Fibroblast of lung (primary cell): Measurements from ENCODE around the gene EN2. TPM values are rescaled to one million over a fixed set of nuclear protein-coding genes. Genes with fewer than 3 reads are reported as not detected.

ENCODE experiments used
- DNase-seq, 2 donors: peaks; one replicate each; pipeline versions ENCODE4 v3.0.0 to v3.0.0-alpha.2; 2010; ENCODE audit warnings: low read depth in 2 of 2
- H2AFZ ChIP-seq: 2 replicates; pipeline ENCODE4 v1.5.1; 2012; ENCODE audit warnings: low read length, control low read depth, inconsistent platforms
- H3K27ac ChIP-seq: 2 replicates; pipeline ENCODE4 v1.5.1; 2011; ENCODE audit warnings: low read length, control low read depth; ENCODE audit not compliant: insufficient read depth
- H3K27me3 ChIP-seq: 2 replicates; pipeline ENCODE4 v1.5.1; 2011; ENCODE audit warnings: mild to moderate bottlenecking, low read length; ENCODE audit not compliant: control insufficient read depth, insufficient read depth
- H3K36me3 ChIP-seq: 2 replicates; pipeline ENCODE4 v1.5.1; 2011; ENCODE audit warnings: low read length; ENCODE audit not compliant: control insufficient read depth, insufficient read depth
- H3K4me1 ChIP-seq: 2 replicates; pipeline ENCODE4 v1.5.1; 2011; ENCODE audit warnings: low read length; ENCODE audit not compliant: control insufficient read depth, insufficient read depth; ENCODE audit errors: extremely low read depth
- H3K4me2 ChIP-seq: 2 replicates; pipeline ENCODE4 v1.5.1; 2011; ENCODE audit warnings: low read length, control low read depth; ENCODE audit not compliant: insufficient read depth; ENCODE audit errors: extremely low read depth
- H3K4me3 ChIP-seq, 4 experiments: fragments of 200-600 bp in 1 of 4; sonication (generic) in 1 of 4; replicated peaks in 1 of 4; 2 replicates each; pipeline ENCODE4 v1.5.1; 2011 to 2016; ENCODE audit warnings: low read length in 4 of 4, low read depth in 3 of 4, mild to moderate bottlenecking in 3 of 4, control low read depth in 2 of 4, inconsistent platforms in 1 of 4, mixed read lengths in 1 of 4; ENCODE audit not compliant: insufficient read depth in 1 of 4; ENCODE audit errors: control extremely low read depth in 1 of 4
- H3K79me2 ChIP-seq: 2 replicates; pipeline ENCODE4 v1.5.1; 2012; ENCODE audit warnings: mild to moderate bottlenecking, low read length, inconsistent platforms; ENCODE audit not compliant: control insufficient read depth, insufficient read depth
- H3K9ac ChIP-seq: 2 replicates; pipeline ENCODE4 v1.5.1; 2011; ENCODE audit warnings: mild to moderate bottlenecking, low read length, control low read depth; ENCODE audit not compliant: insufficient read depth
- H3K9me3 ChIP-seq: 2 replicates; pipeline ENCODE4 v1.5.1; 2012; ENCODE audit warnings: low read depth, low read length; ENCODE audit not compliant: control insufficient read depth, insufficient read depth
- H4K20me1 ChIP-seq: 2 replicates; pipeline ENCODE4 v1.5.1; 2011; ENCODE audit warnings: low read length; ENCODE audit not compliant: control insufficient read depth, insufficient read depth; ENCODE audit errors: extremely low read depth
- EZH2 ChIP-seq: IDR thresholded peaks from 2 replicates; pipeline ENCODE4 v1.5.1; 2012; ENCODE audit warnings: low read length, control low read depth, mild to moderate bottlenecking; ENCODE audit errors: missing control alignments
- polyA plus RNA-seq, 2 donors: library from polyadenylated mRNA; depleted of rRNA in 1 of 2; stranded (reverse) in 1 of 2; unstranded in 1 of 2; fragments of >200 nt; gene quantifications; 2 replicates each; pipeline ENCODE4 v1.2.1, GENCODE V29; 2011 to 2012; ENCODE audit warnings: missing spikeins in 1 of 2
- total RNA-seq: library from RNA; depleted of rRNA; stranded (reverse); fragments of >200 nt; gene quantifications from 2 replicates; pipeline ENCODE4 v1.2.1, GENCODE V29; 2014
- TF ChIP-seq, protein P1 (sequence below), 2 donors: IDR thresholded peaks in 1 of 2; conservative IDR thresholded peaks in 1 of 2; 1 replicate in 1 of 2; 2 replicates in 1 of 2; pipeline ENCODE4 v1.5.1; 2011 to 2012; ENCODE audit warnings: low read length in 2 of 2, control low read depth in 1 of 2, inconsistent platforms in 1 of 2, low read depth in 1 of 2, mild to moderate bottlenecking in 1 of 2

EN2 gene
- total and polyA plus RNA-seq, 2 donors (not counting 1 experiment from before 2014, with no cell fraction given) = not detected

- no peaks in the 10 kb centered on the region for H3K9me3 ChIP-seq
- H3K4me3 ChIP-seq = no peak overlapping the region
- H3K79me2 ChIP-seq = no peaks in the 10 kb centered on the region
- no peaks in the 10 kb centered on the region for H3K27me3 ChIP-seq
- no peak overlapping the region for H2AFZ ChIP-seq
- H3K36me3 ChIP-seq = no peaks in the 10 kb centered on the region
- no peak overlapping the region for H3K27ac ChIP-seq
- no peaks in the 10 kb centered on the region for H3K4me1 ChIP-seq
- H3K4me2 ChIP-seq = no peak overlapping the region
- TF ChIP-seq EZH2 = no peak
- TF ChIP-seq, protein P1, sequence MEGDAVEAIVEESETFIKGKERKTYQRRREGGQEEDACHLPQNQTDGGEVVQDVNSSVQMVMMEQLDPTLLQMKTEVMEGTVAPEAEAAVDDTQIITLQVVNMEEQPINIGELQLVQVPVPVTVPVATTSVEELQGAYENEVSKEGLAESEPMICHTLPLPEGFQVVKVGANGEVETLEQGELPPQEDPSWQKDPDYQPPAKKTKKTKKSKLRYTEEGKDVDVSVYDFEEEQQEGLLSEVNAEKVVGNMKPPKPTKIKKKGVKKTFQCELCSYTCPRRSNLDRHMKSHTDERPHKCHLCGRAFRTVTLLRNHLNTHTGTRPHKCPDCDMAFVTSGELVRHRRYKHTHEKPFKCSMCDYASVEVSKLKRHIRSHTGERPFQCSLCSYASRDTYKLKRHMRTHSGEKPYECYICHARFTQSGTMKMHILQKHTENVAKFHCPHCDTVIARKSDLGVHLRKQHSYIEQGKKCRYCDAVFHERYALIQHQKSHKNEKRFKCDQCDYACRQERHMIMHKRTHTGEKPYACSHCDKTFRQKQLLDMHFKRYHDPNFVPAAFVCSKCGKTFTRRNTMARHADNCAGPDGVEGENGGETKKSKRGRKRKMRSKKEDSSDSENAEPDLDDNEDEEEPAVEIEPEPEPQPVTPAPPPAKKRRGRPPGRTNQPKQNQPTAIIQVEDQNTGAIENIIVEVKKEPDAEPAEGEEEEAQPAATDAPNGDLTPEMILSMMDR (conservative IDR thresholded peaks at IDR 0.05 in 1 of 2, IDR thresholded peaks at IDR 0.05 in 1 of 2; ENCODE audit: low read depth in 1 of 2, low read length in 2 of 2) = no peak
- no peak overlapping the region for H3K9ac ChIP-seq
- DNase-seq = no peak
- H4K20me1 ChIP-seq = no peaks in the 10 kb centered on the region
Observed at GRCh38 chr7:155495440-155496248, 37.7 kb downstream of the EN2 start.

GRCh38 chr7:155496267-155497005, 38.5 kb downstream of the EN2 start:
- Histone ChIP-seq H3K4me1 (no peaks in the 10 kb centered on the region), H3K27ac (no peak overlapping the region), H3K27me3 (no peaks in the 10 kb centered on the region), H2AFZ (no peak overlapping the region), H3K36me3 (no peaks in the 10 kb centered on the region), H3K4me3 (no peak overlapping the region), H3K9me3 (no peaks in the 10 kb centered on the region), H3K9ac (no peak overlapping the region), H4K20me1 (no peaks in the 10 kb centered on the region), H3K79me2 (no peaks in the 10 kb centered on the region), H3K4me2 (no peak overlapping the region)
- TF ChIP-seq EZH2 = no peak
- TF ChIP-seq, protein P1 (conservative IDR thresholded peaks at IDR 0.05 in 1 of 2, IDR thresholded peaks at IDR 0.05 in 1 of 2; ENCODE audit: low read depth in 1 of 2, low read length in 2 of 2) = no peak
- DNase-seq = no peak

DNA sequence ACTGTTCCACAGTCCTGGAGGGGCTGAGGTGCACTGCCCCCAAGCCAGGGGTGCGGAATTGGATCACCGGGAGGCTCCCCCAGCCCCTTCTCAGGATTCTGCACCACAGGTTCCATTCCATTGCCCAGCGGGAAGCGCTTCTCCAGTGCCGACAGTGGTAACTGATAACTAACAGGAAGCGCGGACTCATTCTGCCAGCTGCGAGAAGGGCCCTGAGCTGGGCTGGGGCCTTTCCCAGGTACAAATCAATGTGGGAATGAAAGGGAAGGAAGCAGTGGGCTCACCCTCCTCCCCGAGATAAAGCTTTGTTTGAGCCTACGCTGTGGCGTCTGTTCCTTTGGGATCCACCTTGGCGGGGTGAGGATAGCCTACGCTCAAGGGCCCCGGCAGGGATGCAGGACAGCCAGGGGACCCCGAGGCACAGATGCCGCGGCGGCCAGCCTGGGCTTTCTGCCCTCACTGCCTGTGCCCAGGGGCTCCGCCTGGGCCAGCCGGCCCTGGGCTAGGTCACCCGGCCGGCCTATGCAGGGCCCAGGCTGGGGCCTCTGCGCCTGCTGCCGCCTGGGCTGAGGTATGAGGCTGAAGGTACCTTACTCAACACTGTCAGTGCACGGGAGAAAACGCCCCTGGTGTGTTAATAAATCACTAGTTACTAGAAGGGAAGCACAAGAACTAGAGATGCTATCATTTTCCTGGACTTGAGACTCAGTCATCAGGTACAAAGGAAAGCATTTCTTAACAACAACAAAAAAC, 39.4 kb downstream of the EN2 start:
- no peak overlapping the region for H3K27ac ChIP-seq
- H4K20me1 ChIP-seq = no peaks in the 10 kb centered on the region
- H3K27me3 ChIP-seq = no peaks in the 10 kb centered on the region
- H3K4me3 ChIP-seq = no peak overlapping the region
- no peaks in the 10 kb centered on the region for H3K36me3 ChIP-seq
- H3K4me2 ChIP-seq = no peak overlapping the region
- TF ChIP-seq, protein P1 (conservative IDR thresholded peaks at IDR 0.05 in 1 of 2, IDR thresholded peaks at IDR 0.05 in 1 of 2; ENCODE audit: low read depth in 1 of 2, low read length in 2 of 2) = no peak
- TF ChIP-seq EZH2 = no peak
- H3K79me2 ChIP-seq = no peaks in the 10 kb centered on the region
- H3K9me3 ChIP-seq = no peaks in the 10 kb centered on the region
- DNase-seq = no peak
- H2AFZ ChIP-seq = no peak overlapping the region
- H3K4me1 ChIP-seq = no peaks in the 10 kb centered on the region
- H3K9ac ChIP-seq = no peak overlapping the region
